Limb (tissue), 2 donors: ENCODE data around the gene ADARB2.
"Not testable (repeated sequence)": the region's sequence is repeated elsewhere in the genome, so short reads cannot be mapped to it uniquely, and the experiment has no call there.

ENCODE experiments used
- DNase-seq, 2 donors: peaks; one replicate each; pipeline ENCODE4 v3.0.0-alpha.2; 2016; ENCODE audit errors: extremely low spot score in 2 of 2

Gene ADARB2

GRCh38 chr10:1550291-1550595 is 187.1 kb downstream of the ADARB2 start:
- DNase-seq: no peak

DNA sequence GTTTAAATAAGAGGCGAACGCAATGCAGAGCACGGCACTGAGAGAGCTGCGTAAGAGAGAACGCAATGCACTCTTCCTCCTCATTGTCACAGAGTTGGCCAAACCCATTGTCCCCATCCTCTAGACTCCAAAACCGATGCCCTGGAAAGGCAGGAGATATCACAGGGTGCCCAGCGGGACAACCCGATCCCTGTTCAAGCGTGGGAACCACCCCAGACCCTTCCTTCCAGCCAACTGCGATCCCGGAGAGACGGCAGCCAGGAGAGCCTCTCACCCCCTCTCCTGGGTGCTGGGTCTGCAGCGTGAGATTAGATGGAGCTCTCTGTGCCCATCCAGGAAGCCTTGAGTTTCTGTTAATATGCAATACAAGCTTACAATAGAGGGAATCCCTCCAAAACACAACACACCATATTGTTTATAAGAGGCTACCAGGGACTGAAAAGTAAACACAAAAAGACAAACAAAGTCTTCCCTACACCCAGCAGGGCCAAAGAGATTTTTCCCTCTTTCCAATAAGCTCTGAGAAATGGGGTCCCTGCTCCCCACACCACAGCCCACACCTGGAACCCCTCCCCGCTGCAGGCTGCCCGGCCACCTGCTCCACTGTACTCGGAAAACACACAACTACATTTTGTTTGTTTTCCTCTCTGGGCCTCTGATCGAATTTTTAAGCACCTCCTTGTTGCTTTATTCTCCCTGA is 187.6 kb downstream of the ADARB2 start:
- DNase-seq: no peak

GRCh38 chr10:1548596-1548995 is 188.7 kb downstream of the ADARB2 start:
- no peak for DNase-seq

GRCh38 chr10:1548146-1548545 is 189.2 kb downstream of the ADARB2 start:
- DNase-seq: no peak

GRCh38 chr10:1546431-1547110 is 190.8 kb downstream of the ADARB2 start:
- no peak for DNase-seq

- DNase-seq: no peak
Measured at GRCh38 chr10:1545524-1545923, 191.8 kb downstream of the ADARB2 start.

- peak in 1 of 2 donors; percentile 15 for DNase-seq
Measured at GRCh38 chr10:1544929-1545328, 192.4 kb downstream of the ADARB2 start.

DNA sequence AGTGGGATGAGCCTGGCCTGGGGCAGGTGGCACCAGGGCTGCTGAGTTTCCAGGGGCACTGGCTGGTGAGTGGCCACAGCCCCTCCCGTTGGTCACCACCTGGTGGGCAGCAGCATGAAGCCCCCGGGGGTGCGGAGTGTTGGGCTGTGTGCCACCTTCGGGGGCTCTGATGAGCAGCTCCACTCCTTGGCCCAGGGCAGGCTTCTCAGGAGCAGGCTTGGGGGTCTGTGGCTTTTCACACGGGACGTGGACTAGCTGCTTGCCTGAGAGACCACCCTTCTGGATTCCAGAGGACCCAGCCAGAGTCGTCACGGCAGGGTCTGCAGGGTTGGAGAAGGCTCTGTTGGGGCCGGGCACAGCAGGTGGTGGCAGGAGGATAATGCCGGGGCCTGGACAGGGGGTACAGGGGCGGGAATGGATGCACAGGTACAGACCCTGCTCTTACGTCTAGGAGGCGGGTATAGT is 193.1 kb downstream of the ADARB2 start:
- no peak for DNase-seq

DNA sequence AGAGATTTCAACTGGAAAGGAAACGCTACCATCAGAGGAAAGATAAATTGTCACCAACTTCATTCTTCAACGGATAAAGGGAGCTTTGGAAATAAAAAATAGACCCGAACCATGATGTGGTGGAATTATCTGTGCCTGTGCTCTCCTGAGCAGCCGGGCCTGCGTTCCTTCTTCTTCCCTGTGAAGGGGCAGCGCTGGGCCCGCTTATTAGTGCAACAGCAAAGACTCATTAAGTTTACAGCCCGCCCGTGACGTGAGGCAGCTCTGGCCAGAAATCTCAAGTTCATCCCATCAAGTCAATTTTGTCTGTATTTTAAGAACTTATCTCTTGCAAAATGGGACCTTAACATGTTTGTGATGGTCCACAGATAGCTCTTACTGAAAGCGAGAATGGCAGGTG is 193.7 kb downstream of the ADARB2 start:
- DNase-seq: no peak

DNA sequence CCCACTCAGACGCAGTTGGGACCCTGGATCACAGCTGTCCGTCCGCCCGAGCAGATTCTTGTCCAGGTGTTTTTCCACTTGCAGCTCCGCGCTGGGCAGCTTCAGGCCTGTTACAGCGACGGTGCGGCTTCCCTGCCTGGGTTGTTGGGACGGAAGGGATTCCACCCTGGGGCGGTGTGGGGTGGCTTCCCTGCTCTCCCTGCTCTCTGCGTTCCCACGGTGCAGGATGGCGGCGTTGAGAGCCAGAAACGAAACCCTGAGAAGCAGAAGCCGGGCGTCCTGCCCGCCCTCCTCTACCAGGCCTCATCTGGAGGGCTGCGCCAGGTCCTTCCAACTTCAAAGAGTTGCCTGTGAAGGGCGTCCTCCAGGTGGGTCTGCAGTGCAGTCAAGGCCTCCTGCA is 194.4 kb downstream of the ADARB2 start:
- no peak for DNase-seq

DNA sequence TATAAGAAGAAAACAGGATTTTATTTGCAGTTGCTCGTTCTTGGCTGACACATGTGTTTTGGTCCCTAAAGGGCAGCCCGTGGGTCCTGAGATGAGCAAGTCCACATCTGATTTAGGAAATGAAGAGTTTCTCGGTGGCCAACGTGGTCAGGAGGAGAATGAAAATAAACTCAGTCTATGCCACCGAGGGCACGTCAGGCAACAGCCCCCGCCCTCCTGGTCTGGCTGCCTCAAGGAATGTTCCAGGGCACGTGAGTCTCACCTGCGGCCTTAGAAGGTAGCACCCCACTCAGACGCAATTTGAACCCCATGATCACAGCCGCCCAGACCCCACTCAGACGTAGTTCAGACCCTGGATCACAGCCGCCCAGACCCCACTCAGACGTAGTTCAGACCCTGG is 197.2 kb downstream of the ADARB2 start:
- DNase-seq: no peak

DNA sequence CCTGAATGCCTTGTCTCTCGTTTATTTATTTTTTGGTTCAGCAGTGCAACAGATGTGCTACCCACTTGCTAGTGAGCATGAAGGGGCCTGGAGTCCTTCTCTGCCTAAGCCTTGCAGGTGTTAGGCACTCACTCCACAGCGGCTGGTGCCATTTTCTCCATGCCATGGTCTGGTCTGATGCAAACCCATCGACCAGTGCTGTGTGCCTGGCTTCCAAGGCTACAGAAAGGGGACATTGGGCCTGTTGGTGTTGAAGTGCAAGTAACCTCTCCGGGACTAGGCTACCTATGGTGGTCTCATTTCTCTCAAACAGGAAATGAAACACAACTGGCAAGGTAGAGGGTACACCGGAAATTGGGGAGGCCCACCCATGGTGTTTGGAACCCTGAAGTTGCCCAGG is 198.1 kb downstream of the ADARB2 start:
- no peak for DNase-seq

GRCh38 chr10:1538531-1539061 is 198.7 kb downstream of the ADARB2 start:
- DNase-seq: no peak

DNA sequence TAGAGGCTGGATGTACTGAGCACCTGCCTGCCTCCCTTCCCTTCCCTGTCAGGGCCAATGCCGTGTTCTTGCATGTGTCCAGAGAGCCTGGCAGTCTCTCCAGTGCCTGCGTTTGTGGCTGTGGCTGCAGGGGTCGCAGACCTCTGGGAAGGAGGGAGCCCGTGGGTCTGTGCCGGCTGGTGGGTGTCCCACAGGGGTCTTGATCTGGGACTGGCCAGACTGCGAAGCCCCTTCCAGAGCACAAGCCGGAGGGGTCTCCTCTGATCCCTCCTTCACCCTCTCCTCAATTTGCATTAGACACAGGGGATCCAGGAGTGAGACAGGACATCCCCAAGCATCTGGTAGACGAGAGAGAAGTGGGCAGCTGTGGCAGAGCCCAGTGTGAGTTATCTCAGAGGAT is 199.2 kb downstream of the ADARB2 start:
- no peak for DNase-seq

DNA sequence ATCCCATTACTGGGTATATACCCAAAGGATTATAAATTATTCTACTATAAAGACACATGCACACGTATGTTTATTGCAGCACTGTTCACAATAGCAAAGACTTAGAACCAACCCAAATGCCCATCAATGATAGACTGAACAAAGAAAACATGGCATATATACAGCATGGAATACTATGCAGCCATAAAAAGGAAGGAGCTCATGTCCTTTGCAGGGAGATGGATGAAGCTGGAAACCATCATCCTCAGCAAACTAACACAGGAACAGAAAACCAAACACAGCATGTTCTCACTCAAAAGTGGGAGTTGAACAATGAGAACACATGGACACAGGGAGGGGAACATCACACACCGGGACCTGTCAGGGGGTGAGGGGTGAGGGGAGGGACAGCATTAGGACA is 199.9 kb downstream of the ADARB2 start:
- DNase-seq: not testable (repeated sequence)

DNA sequence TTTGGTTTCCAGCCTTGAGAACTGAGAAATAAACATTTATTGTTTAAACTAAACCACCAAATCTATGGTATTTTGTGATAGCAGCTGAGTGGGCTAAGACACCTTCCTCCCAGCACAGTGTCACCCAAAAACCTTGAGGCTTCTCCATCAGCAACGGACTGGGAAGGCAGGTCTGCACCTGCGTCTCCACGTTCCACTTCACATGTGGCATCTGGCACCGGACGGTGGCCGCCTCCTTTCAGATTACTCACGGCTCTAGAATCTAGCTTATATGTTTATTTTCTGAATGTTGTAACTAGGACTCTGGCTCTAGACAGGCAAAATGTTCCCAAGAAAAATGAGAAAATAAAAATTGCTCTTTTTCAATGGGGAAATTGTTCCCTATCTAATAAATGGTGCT is 201.0 kb downstream of the ADARB2 start:
- DNase-seq: no peak

DNA sequence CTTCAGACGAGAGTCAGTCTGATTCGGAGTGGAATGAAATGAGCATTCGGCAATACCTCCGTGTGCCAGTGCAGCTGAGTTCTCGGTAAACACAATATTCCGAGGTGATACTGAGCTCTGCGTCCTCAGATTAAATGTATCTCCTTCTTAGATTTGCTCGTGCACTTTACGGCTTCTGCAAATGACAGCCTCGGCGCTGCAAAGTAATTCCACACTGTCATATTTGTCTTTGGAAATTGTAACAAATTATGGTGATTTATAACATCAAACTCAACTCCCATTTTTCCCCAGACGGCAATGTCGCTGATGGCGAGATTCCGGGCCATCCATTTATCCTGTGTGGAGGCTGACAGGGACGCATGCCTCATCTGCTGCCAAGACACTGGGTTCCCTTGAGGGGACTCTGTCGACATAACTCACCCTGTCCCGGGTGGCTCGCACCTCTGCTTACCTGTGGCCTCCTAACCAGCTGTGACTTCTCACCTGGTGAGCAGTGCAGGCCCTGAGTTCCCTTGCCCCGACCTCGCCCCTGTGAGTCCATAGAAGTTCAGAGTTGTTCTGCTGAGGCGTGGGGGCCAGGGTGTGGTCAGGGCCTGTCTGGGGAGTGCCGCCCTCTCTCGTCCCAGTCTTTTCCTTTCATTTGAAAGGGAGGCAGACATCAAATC is 201.9 kb downstream of the ADARB2 start:
- DNase-seq: no peak

- no peak for DNase-seq
Measured at GRCh38 chr10:1534820-1535219, 202.5 kb downstream of the ADARB2 start.

DNA sequence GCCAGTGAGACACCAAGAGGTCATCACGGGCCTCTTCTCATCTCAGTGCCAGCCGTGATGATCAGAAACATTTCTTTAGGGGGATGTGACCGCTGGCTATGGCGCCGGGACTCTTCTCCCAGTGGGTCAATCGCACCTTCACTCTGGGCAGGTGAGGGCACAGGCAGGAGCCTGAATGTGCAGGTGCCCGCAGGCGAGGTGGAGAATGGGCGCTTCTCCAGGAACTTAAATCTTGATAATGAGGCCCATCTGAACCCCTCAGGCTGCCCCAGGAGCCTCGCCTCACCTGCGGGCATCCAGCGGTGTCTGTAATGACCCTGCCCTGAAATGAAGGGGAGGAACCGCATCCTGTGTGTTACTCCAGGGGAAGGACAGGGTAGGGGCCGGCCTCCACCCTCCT is 204.7 kb downstream of the ADARB2 start:
- DNase-seq: no peak

DNA sequence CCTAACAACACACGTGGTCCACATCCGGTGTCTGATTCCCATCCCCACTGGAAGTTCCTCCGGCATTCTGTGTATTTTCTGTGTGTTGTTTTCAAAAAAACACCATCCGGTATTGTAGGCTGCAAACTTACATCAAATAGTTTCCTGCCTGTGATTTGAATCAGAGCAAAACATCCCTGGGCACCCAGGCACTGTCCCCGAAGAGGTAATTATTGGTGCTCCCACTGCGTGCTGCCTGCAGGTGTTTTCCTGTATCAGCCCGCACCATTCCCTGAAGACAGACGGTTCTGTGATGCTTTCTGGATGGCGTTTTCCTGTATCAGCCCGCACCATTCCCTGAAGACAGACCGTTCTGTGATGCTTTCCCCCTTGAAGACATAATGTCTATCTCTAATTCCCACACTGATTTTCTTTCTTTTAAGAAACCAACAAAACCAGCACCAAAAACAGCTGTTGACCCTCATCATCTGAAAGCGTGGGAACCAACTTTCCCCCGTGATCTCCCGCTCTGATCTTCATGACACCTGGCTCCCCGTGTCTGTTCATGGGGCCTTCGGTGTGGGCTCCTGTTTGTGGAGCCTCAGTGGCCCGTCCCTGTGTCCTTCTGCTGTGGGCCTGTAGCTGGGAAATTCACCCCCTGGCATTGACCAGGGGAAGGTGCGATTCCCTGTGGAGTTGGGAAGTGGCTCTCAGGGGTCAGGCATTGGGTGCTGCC is 205.3 kb downstream of the ADARB2 start:
- no peak for DNase-seq

GRCh38 chr10:1530871-1531517 is 206.3 kb downstream of the ADARB2 start:
- no peak for DNase-seq
